GM18519 (cell line): ENCODE data around the gene NHLRC1.

Source experiments
- ATAC-seq: cut with Tn5 transposase; IDR thresholded peaks from one replicate; pipeline ENCODE4 v1.9.1; 2021; ENCODE audit warnings: mild to moderate bottlenecking, moderate library complexity; ENCODE audit not compliant: unreplicated experiment, low FRiP score

Gene NHLRC1

GRCh38 chr6:18139935-18140621 lies 17.6 kb upstream of the NHLRC1 start:
- ATAC-seq, result no peak

GRCh38 chr6:18138906-18139305 lies 16.4 kb upstream of the NHLRC1 start:
- ATAC-seq, result no peak

- no peak for ATAC-seq
Observed at GRCh38 chr6:18136260-18136659, 13.8 kb upstream of the NHLRC1 start.

GRCh38 chr6:18135171-18135570 lies 12.7 kb upstream of the NHLRC1 start:
- no peak for ATAC-seq

- no peak for ATAC-seq
Observed at GRCh38 chr6:18132346-18132745, 9.9 kb upstream of the NHLRC1 start.

GRCh38 chr6:18126121-18126520 lies 3.6 kb upstream of the NHLRC1 start:
- ATAC-seq, result no peak

DNA sequence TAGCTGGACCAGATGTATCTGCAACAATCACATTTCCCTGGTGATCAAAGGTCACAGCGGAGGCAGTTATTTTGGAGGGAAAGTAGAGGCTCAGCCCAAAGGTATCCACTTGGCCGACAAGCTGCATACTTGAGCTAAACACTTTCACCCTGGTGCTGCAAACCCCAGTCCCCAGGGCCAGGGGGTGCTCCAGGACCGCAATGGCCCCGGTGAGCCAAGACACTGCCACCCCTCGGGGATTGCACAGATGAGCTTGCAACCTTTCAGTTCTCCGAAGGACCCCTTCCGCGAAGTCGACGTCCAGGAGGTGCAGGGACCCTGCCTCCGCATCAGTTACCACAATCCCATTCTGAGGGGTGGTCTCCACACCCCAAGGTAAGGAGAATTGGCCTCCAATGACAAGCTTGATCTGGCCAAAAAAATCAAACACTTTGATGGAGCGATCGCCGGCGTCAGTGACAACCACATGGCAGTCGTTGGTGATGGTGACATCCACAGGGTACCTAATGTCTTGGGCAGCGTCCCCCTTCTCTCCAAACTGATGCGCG lies 823 bp downstream of the NHLRC1 start:
- ATAC-seq, result no peak

DNA sequence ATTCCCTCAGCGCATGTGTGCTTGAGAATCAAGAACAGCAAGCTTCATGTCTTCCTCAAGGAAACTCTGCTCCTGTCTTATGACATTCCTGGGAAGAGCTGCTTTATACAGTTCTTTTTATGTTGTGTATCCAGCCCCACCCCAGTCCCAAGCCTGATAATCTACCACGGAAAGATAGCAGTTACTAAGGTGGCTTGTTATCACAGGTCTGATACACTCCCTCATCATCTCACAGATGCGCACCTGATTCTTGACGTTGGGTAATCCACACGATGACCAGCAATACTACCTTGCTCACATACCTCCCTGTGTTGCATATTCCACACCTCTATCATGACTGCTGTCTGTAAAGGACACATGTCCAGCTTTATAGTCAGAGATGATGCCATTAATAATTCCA lies 3.2 kb downstream of the NHLRC1 start:
- ATAC-seq, result no peak

GRCh38 chr6:18118330-18118729 lies 4.1 kb downstream of the NHLRC1 start:
- no peak for ATAC-seq

- ATAC-seq, result no peak
Observed at GRCh38 chr6:18117136-18117535, 5.3 kb downstream of the NHLRC1 start.

- no peak for ATAC-seq
Observed at GRCh38 chr6:18115356-18115755, 7.1 kb downstream of the NHLRC1 start.

GRCh38 chr6:18110162-18110561 lies 12.3 kb downstream of the NHLRC1 start:
- no peak for ATAC-seq

DNA sequence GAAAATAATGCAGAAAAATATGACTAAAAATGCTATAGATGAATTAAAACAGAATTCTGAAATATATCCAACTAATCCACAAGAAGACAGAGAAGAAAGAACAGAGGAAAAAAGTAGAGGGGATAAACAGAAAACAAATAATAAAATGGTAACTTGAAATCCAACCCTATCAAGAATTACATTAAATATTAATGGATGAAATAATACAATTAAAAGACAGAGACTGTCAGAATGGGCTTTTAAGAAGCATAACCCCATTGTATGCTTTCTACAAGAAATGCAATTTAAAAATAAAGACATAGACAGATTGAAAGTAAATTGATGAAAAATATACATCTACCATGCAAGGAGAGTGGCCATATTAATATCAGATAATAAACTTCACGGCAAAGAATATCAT lies 15.4 kb downstream of the NHLRC1 start:
- ATAC-seq, result no peak

- ATAC-seq, result no peak
Observed at GRCh38 chr6:18102783-18103509, 19.5 kb downstream of the NHLRC1 start.

GRCh38 chr6:18101873-18102272 lies 20.6 kb downstream of the NHLRC1 start:
- ATAC-seq, result no peak

DNA sequence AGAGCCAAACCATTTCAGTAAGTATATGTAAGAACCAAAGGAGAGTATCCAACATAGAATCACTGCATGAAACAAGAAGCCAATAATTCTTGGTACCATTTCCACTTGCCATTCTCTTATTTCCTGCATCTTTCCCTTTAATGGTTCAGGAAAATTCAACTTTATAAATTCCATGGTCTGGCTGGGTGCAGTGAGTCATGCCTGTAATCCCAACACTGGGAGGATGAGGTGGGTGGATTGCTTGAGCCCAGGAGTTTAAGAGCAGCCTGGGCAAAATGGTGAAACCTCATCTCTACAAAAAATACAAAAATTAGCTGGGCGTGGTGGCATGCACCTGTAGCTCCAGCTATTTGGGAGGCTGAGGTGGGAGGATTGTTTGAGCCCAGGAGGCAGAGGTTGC lies 21.2 kb downstream of the NHLRC1 start:
- ATAC-seq, result no peak

- ATAC-seq, result no peak
Observed at GRCh38 chr6:18100296-18100695, 22.2 kb downstream of the NHLRC1 start.

GRCh38 chr6:18099511-18099910 lies 23.0 kb downstream of the NHLRC1 start:
- ATAC-seq, result no peak

DNA sequence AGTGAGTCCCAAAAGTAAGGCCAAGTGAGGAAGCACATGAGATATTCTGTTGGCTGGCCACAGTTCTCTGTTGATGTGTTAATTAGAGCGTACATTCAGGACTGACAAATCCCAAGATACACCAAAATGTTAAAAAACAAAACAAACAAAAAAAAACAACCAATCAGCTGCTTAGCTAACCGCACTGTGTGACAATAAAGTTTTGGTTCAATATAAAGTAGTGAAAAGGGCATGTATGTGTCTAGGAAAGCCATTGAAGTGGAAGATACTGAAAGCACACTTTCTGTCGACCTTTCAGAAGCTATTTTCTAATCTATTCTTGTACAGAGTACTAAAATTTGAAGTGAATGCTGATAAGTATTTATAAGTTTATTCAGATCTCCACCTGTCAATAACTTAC lies 26.1 kb downstream of the NHLRC1 start:
- ATAC-seq, result no peak

GRCh38 chr6:18091382-18091781 lies 31.1 kb downstream of the NHLRC1 start:
- no peak for ATAC-seq

GRCh38 chr6:18090349-18090786 lies 32.1 kb downstream of the NHLRC1 start:
- ATAC-seq, result no peak
